Measurements from ENCODE around the gene TSPAN16. TPM values are rescaled to one million over a fixed set of nuclear protein-coding genes. Genes with fewer than 3 reads are reported as not detected.

TSPAN16 gene
- total and polyA plus RNA-seq, 2 donors (not counting 3 experiments of a cell fraction or from before 2014, with no cell fraction given) = not detected

GRCh38 chr19:11268783-11269267 is 27.1 kb upstream of the TSPAN16 start:
- POLR2A ChIA-PET = no interaction called here
- dilution Hi-C loops (cut with MboI; ENCODE audit: extremely low pct_ligation_motif_present, low sequenced_read_pairs) = no loop called here
- no peak overlapping the region for H3K4me3 ChIP-seq (replicated peaks in 1 of 3; ENCODE audit: insufficient read depth in 1 of 3, low read depth in 1 of 3, low read length in 3 of 3)

More at GRCh38 chr19:11268783-11269267, 27.1 kb upstream of the TSPAN16 start:
- no peaks in the 10 kb centered on the region for H3K79me2 ChIP-seq (ENCODE audit: control insufficient read depth, insufficient read depth, low read length)
- H3K9me3 ChIP-seq (replicated peaks; ENCODE audit: control insufficient read depth, insufficient read depth, low read length) = no peaks in the 10 kb centered on the region
- BruUV-seq (replicated peaks) = no TSS peak
- no peaks in the 10 kb centered on the region for H4K20me1 ChIP-seq (replicated peaks; ENCODE audit: control insufficient read depth, extremely low read depth, insufficient read depth, low read length)
- peak overlapping the region; percentile 98 for H3K9ac ChIP-seq (replicated peaks; ENCODE audit: extremely low read depth, insufficient read depth, low read length)
- peaks cover 47% of the 10 kb centered on the region for H3K4me1 ChIP-seq (ENCODE audit: control insufficient read depth, extremely low read depth, insufficient read depth, low read length)
- CTCF ChIA-PET = interaction anchor here (0.7 to 1.8 kb wide), 3 partner anchors 12 to 25 kb away, joined by 3 to 4 read pairs (median 4); no protein-coding TSS in a partner anchor
- H3K27me3 ChIP-seq (ENCODE audit: control insufficient read depth in 2 of 2, insufficient read depth in 2 of 2, low read length in 2 of 2) = no peaks in the 10 kb centered on the region
- peak; percentile 81 for TF ChIP-seq JUN (IDR thresholded peaks at IDR 0.05; ENCODE audit: borderline replicate concordance, insufficient read depth, insufficient read length, low read depth)
- peak; percentile 65 for TF ChIP-seq FOS (IDR thresholded peaks at IDR 0.05; ENCODE audit: borderline replicate concordance, insufficient read depth, low read length)
- TF ChIP-seq EZH2 (IDR thresholded peaks at IDR 0.05; ENCODE audit: borderline replicate concordance, low read depth, low read length, severe bottlenecking) = no peak
- TF ChIP-seq CTCF (IDR thresholded peaks at IDR 0.05; ENCODE audit: extremely low read depth in 1 of 2, insufficient read depth in 1 of 2, low read depth in 1 of 2, low read length in 2 of 2) = no peak
- peak; percentile 93 for TF ChIP-seq GATA2 (IDR thresholded peaks at IDR 0.05; ENCODE audit: insufficient read depth, insufficient read length, low read depth, low read length)
- peak; percentile 96 for TF ChIP-seq POLR2AphosphoS5 (IDR thresholded peaks at IDR 0.05; ENCODE audit: insufficient read depth, low read depth, low read length)
- peak; percentile 89 for TF ChIP-seq POLR2A (IDR thresholded peaks at IDR 0.05; ENCODE audit: low read depth, low read length)
- no peak for TF ChIP-seq MYC (IDR thresholded peaks at IDR 0.05; ENCODE audit: low read depth, low read length)
- TF ChIP-seq MAX (IDR thresholded peaks at IDR 0.05; ENCODE audit: insufficient read depth, insufficient read length) = peak; percentile 26
- H2AFZ ChIP-seq (ENCODE audit: low read depth, low read length) = no peak overlapping the region
- FAIRE-seq = peak; percentile 99
- peak; percentile 100 for DNase-seq (ENCODE audit: low read depth, low spot score)
- peak overlapping the region; percentile 82 for H3K4me2 ChIP-seq (ENCODE audit: insufficient read depth, low read length)
- H3K9me1 ChIP-seq (replicated peaks; ENCODE audit: control insufficient read depth, extremely low read depth, insufficient read depth, low read length) = no peaks in the 10 kb centered on the region
- no peaks in the 10 kb centered on the region for H3K36me3 ChIP-seq (ENCODE audit: control insufficient read depth in 2 of 2, extremely low read depth in 1 of 2, insufficient read depth in 2 of 2, low read length in 2 of 2)
- intact Hi-C loops (cut with micrococcal nuclease) = loop anchor here (1.0 to 2.0 kb wide), 4 partner anchors 17 to 126 kb away; no protein-coding TSS in a partner anchor
- H3K27ac ChIP-seq (ENCODE audit: insufficient read depth, low read depth, low read length) = peak overlapping the region; percentile 99
